Measurements from ENCODE around the gene SUN1.

SUN1 gene

GRCh38 chr7:854118-854775 lies 22.0 kb downstream of the SUN1 start:
- no peaks in the 10 kb centered on the region for H3K27me3 ChIP-seq (replicated peaks; ENCODE audit: control insufficient read depth, insufficient read depth, low read length)
- H3K36me3 ChIP-seq (ENCODE audit: control insufficient read depth, insufficient read depth, low read length), result peaks cover 39% of the 10 kb centered on the region
- no peak overlapping the region for H3K4me3 ChIP-seq (replicated peaks; ENCODE audit: low read depth, low read length)
- no peak for TF ChIP-seq CTCF (IDR thresholded peaks at IDR 0.05; ENCODE audit: insufficient read depth, low read length, poor library complexity, severe bottlenecking)
- no peak for DNase-seq (ENCODE audit: extremely low read depth, insufficient read length)

- Histone ChIP-seq H3K36me3 (ENCODE audit: control insufficient read depth, insufficient read depth, low read length) (peaks cover 39% of the 10 kb centered on the region), H3K4me3 (replicated peaks; ENCODE audit: low read depth, low read length) (no peak overlapping the region), H3K27me3 (replicated peaks; ENCODE audit: control insufficient read depth, insufficient read depth, low read length) (no peaks in the 10 kb centered on the region)
- no peak for DNase-seq (ENCODE audit: extremely low read depth, insufficient read length)
- no peak for TF ChIP-seq CTCF (IDR thresholded peaks at IDR 0.05; ENCODE audit: insufficient read depth, low read length, poor library complexity, severe bottlenecking)
Measured at GRCh38 chr7:855686-856369, 23.6 kb downstream of the SUN1 start.

GRCh38 chr7:856444-857095 lies 24.3 kb downstream of the SUN1 start:
- Histone ChIP-seq H3K36me3 (ENCODE audit: control insufficient read depth, insufficient read depth, low read length) (peaks cover 36% of the 10 kb centered on the region), H3K4me3 (replicated peaks; ENCODE audit: low read depth, low read length) (no peak overlapping the region), H3K27me3 (replicated peaks; ENCODE audit: control insufficient read depth, insufficient read depth, low read length) (no peaks in the 10 kb centered on the region)
- DNase-seq (ENCODE audit: extremely low read depth, insufficient read length), result no peak
- TF ChIP-seq CTCF (IDR thresholded peaks at IDR 0.05; ENCODE audit: insufficient read depth, low read length, poor library complexity, severe bottlenecking), result no peak

GRCh38 chr7:857661-858060 lies 25.4 kb downstream of the SUN1 start:
- DNase-seq (ENCODE audit: extremely low read depth, insufficient read length), result no peak
- H3K36me3 ChIP-seq (ENCODE audit: control insufficient read depth, insufficient read depth, low read length), result peaks cover 40% of the 10 kb centered on the region
- TF ChIP-seq CTCF (IDR thresholded peaks at IDR 0.05; ENCODE audit: insufficient read depth, low read length, poor library complexity, severe bottlenecking), result no peak

GRCh38 chr7:859359-860030 lies 27.2 kb downstream of the SUN1 start:
- Histone ChIP-seq H3K4me3 (replicated peaks; ENCODE audit: low read depth, low read length) (no peak overlapping the region), H3K27me3 (replicated peaks; ENCODE audit: control insufficient read depth, insufficient read depth, low read length) (no peaks in the 10 kb centered on the region), H3K36me3 (ENCODE audit: control insufficient read depth, insufficient read depth, low read length) (peaks cover 30% of the 10 kb centered on the region)
- no peak for DNase-seq (ENCODE audit: extremely low read depth, insufficient read length)
- no peak for TF ChIP-seq CTCF (IDR thresholded peaks at IDR 0.05; ENCODE audit: insufficient read depth, low read length, poor library complexity, severe bottlenecking)

More at GRCh38 chr7:857661-858060, 25.4 kb downstream of the SUN1 start:
- no peak overlapping the region for H3K4me3 ChIP-seq (replicated peaks; ENCODE audit: low read depth, low read length)
- no peaks in the 10 kb centered on the region for H3K27me3 ChIP-seq (replicated peaks; ENCODE audit: control insufficient read depth, insufficient read depth, low read length)
